Dendritic cell treated with granulocyte-macrophage colony-stimulating factor and Interleukin-4, amounts not matched to agents 40 ng/mL and 50 ng/mL, for 4 days (primary cell): ENCODE measurements around the gene PRMT3.
A peak's percentile ranks its signal among the peaks of the same experiment; 100 is the strongest.
"Not testable (repeated sequence)": the region's sequence is repeated elsewhere in the genome, so short reads cannot be mapped to it uniquely, and the experiment has no call there.

ENCODE experiments used
- H3K27ac Mint-ChIP-seq: one replicate; pipeline ENCODE4 v1.8.0; 2022; ENCODE audit warnings: mild to moderate bottlenecking, mixed read lengths
- H3K27me3 Mint-ChIP-seq: one replicate; pipeline ENCODE4 v1.8.0; 2022; ENCODE audit warnings: mild to moderate bottlenecking, mixed read lengths
- H3K36me3 Mint-ChIP-seq: one replicate; pipeline ENCODE4 v1.8.0; 2022; ENCODE audit warnings: low read depth, mixed read lengths
- H3K4me1 Mint-ChIP-seq: one replicate; pipeline ENCODE4 v1.8.0; 2022; ENCODE audit warnings: low read depth, mixed read lengths
- H3K4me3 Mint-ChIP-seq: one replicate; pipeline ENCODE4 v1.8.0; 2022; ENCODE audit warnings: mild to moderate bottlenecking, moderate library complexity, mixed read lengths
- H3K9me3 Mint-ChIP-seq: one replicate; pipeline ENCODE4 v1.8.0; 2022; ENCODE audit warnings: mixed read lengths
- intact Hi-C: fragments of 100-400 bp; cut with micrococcal nuclease; formaldehyde crosslinking; loops from one replicate; pipeline ENCODE4 v1.15.0; 2022

Gene PRMT3

GRCh38 chr11:20457001-20457799, 69.7 kb downstream of the PRMT3 start:
- H3K27me3 Mint-ChIP-seq: no peaks in the 10 kb centered on the region
- no peaks in the 10 kb centered on the region for H3K9me3 Mint-ChIP-seq
- H3K27ac Mint-ChIP-seq: no peak overlapping the region
- H3K4me3 Mint-ChIP-seq: no peak overlapping the region
- intact Hi-C loops: no loop called here
- peaks cover 6% of the 10 kb centered on the region for H3K4me1 Mint-ChIP-seq
- H3K36me3 Mint-ChIP-seq: peaks cover 9% of the 10 kb centered on the region

- Mint-ChIP-seq H3K27ac (no peak overlapping the region), H3K27me3 (no peaks in the 10 kb centered on the region), H3K4me3 (no peak overlapping the region), H3K4me1 (peaks cover 6% of the 10 kb centered on the region), H3K9me3 (no peaks in the 10 kb centered on the region), H3K36me3 (peaks cover 18% of the 10 kb centered on the region)
- intact Hi-C loops: no loop called here
These were observed 70.6 kb downstream of the PRMT3 start for GRCh38 chr11:20457934-20458680.

- H3K27ac Mint-ChIP-seq: no peak overlapping the region
- H3K36me3 Mint-ChIP-seq: peaks cover 27% of the 10 kb centered on the region
- H3K27me3 Mint-ChIP-seq: no peaks in the 10 kb centered on the region
- H3K4me1 Mint-ChIP-seq: peaks cover 6% of the 10 kb centered on the region
- H3K4me3 Mint-ChIP-seq: no peak overlapping the region
- intact Hi-C loops: no loop called here
- no peaks in the 10 kb centered on the region for H3K9me3 Mint-ChIP-seq
These were observed 71.6 kb downstream of the PRMT3 start for GRCh38 chr11:20458905-20459632.

DNA sequence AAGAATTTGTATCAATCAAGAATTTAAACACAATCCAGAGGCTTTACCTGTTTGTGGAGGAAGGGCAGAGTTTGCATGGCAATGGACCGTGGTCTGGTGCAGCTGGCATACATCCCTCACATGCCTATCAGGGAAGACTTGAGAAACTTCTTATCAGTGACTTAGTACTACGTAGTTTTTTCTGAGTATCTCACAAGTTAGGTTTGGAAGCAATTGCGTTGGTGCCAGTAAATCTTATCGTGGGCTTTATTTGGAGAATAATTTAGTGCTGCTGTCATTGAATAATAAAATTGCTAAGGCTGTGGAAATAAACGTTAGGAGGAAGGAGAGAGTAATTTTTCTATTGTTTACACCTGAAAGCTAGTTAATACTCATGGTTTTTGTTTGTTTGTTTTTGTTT, 72.3 kb downstream of the PRMT3 start:
- intact Hi-C loops: loop anchor here (10.0 kb wide), 1 partner anchor 55 kb away; no protein-coding TSS in a partner anchor
- peaks cover 33% of the 10 kb centered on the region for H3K36me3 Mint-ChIP-seq
- H3K27me3 Mint-ChIP-seq: no peaks in the 10 kb centered on the region
- peaks cover 6% of the 10 kb centered on the region for H3K4me1 Mint-ChIP-seq
- H3K27ac Mint-ChIP-seq: no peak overlapping the region
- H3K4me3 Mint-ChIP-seq: no peak overlapping the region
- no peaks in the 10 kb centered on the region for H3K9me3 Mint-ChIP-seq

GRCh38 chr11:20464518-20464917, 77.0 kb downstream of the PRMT3 start:
- H3K4me1 Mint-ChIP-seq: no peaks in the 10 kb centered on the region
- no peak overlapping the region for H3K27ac Mint-ChIP-seq
- H3K4me3 Mint-ChIP-seq: no peak overlapping the region
- H3K36me3 Mint-ChIP-seq: peaks cover 35% of the 10 kb centered on the region
- no peaks in the 10 kb centered on the region for H3K27me3 Mint-ChIP-seq
- no peaks in the 10 kb centered on the region for H3K9me3 Mint-ChIP-seq
- intact Hi-C loops: loop anchor here (10.0 kb wide), 1 partner anchor 60 kb away; no protein-coding TSS in a partner anchor

DNA sequence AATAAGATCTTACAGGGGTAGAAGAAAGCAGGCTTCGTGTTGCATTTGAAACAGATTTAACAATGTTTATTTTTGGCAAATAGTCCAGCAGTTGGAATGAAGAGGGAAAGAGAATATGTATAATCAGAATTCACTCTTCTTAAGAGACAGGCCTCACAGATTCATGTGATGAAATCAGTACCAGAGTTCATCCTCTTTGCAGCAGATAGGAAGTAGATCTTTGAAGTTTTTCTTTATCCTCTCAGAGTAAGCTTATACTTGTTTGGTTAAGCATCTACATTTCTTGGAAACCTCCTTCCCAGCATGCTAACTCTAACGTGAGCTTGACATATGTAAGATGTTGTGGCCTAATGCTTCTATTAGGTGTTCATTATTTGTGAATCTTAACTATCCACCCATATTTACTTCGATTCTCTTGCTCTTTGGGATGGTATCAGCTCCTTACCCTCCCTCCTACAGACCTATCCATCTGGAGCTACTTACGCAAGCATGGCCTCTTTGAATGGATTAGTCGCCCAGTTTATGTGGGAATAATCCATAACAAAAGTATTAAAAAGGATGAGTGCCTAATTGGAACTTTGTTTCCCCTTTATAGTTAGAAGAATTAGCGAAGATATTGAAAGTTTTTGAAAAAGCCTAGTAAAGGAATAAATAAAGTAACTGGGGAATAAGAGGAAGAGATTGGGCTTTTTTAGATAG, 80.1 kb downstream of the PRMT3 start:
- Mint-ChIP-seq H3K4me3 (no peak overlapping the region), H3K27ac (no peak overlapping the region), H3K9me3 (no peaks in the 10 kb centered on the region)

DNA sequence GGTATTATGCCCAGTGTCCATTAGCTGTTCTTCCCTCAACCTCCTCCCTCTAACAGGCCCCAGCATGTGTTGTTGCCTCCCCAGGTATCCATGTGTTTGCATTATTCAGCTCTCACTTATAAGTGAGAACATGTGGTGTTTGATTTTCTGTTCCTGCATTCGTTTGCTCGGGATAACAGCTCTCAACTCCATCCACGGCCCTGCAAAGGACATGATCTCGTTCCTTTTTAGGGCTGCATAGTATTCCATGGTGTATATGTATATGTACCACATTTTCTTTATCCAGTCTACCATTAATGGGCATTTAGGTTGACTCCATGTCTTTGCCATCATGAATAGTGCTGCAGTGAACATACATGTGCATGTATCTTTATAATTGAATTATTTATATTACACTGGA, 82.8 kb downstream of the PRMT3 start:
- Mint-ChIP-seq H3K9me3 (no peaks in the 10 kb centered on the region), H3K27me3 (no peaks in the 10 kb centered on the region), H3K4me3 (no peak overlapping the region), H3K4me1 (peaks cover 21% of the 10 kb centered on the region), H3K27ac (no peak overlapping the region), H3K36me3 (peaks cover 32% of the 10 kb centered on the region)
- intact Hi-C loops: no loop called here

More for the DNA sequence above, 80.1 kb downstream of the PRMT3 start:
- Mint-ChIP-seq H3K4me1 (no peaks in the 10 kb centered on the region), H3K27me3 (no peaks in the 10 kb centered on the region), H3K36me3 (peaks cover 42% of the 10 kb centered on the region)
- intact Hi-C loops: loop anchor here (10.0 kb wide), 1 partner anchor 63 kb away; no protein-coding TSS in a partner anchor

DNA sequence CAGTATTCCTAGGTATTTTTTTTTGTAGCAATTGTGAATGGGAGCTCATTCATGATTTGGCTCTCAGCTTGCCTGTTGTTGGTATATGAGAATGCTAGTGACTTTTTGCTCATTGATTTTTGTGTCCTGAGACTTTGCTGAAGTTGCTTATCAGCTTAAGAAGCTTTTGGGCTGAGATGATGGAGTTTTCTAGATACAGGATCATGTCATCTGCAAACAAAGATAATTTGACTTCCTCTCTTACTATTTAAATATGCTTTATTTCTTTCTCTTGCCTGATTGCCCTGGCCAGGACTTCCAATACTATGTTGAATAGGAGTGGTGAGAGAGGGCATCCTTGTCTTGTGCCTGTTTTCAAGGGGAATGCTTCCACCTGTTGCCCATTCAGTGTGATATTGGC, 84.4 kb downstream of the PRMT3 start:
- H3K4me3 Mint-ChIP-seq, H3K9me3 Mint-ChIP-seq, intact Hi-C loops, H3K27ac Mint-ChIP-seq, H3K27me3 Mint-ChIP-seq: not testable (repeated sequence)
- Mint-ChIP-seq H3K36me3 (peaks cover 23% of the 10 kb centered on the region), H3K4me1 (peaks cover 24% of the 10 kb centered on the region)

- no peaks in the 10 kb centered on the region for H3K9me3 Mint-ChIP-seq
- peak overlapping the region; percentile 78 for H3K27ac Mint-ChIP-seq
- H3K4me1 Mint-ChIP-seq: peaks cover 27% of the 10 kb centered on the region
- peak overlapping the region; percentile 42 for H3K4me3 Mint-ChIP-seq
- peaks cover 23% of the 10 kb centered on the region for H3K36me3 Mint-ChIP-seq
- H3K27me3 Mint-ChIP-seq: no peaks in the 10 kb centered on the region
- intact Hi-C loops: no loop called here
These were observed 86.8 kb downstream of the PRMT3 start for GRCh38 chr11:20474176-20474881.

GRCh38 chr11:20474882-20475517, 87.5 kb downstream of the PRMT3 start:
- Mint-ChIP-seq H3K4me3 (peak overlapping the region; percentile 13), H3K36me3 (peaks cover 23% of the 10 kb centered on the region), H3K27me3 (no peaks in the 10 kb centered on the region), H3K9me3 (no peaks in the 10 kb centered on the region), H3K4me1 (peaks cover 27% of the 10 kb centered on the region), H3K27ac (peak overlapping the region; percentile 78)
- intact Hi-C loops: no loop called here

GRCh38 chr11:20477418-20478090, 90.0 kb downstream of the PRMT3 start:
- intact Hi-C loops: no loop called here
- H3K4me1 Mint-ChIP-seq: peaks cover 27% of the 10 kb centered on the region
- H3K9me3 Mint-ChIP-seq: no peaks in the 10 kb centered on the region
- H3K36me3 Mint-ChIP-seq: peaks cover 16% of the 10 kb centered on the region
- H3K27me3 Mint-ChIP-seq: no peaks in the 10 kb centered on the region
- H3K27ac Mint-ChIP-seq: peak overlapping the region; percentile 25
- H3K4me3 Mint-ChIP-seq: no peak overlapping the region

- Mint-ChIP-seq H3K27ac (no peak overlapping the region), H3K4me1 (peaks cover 11% of the 10 kb centered on the region), H3K36me3 (peaks cover 10% of the 10 kb centered on the region), H3K4me3 (no peak overlapping the region), H3K9me3 (no peaks in the 10 kb centered on the region), H3K27me3 (no peaks in the 10 kb centered on the region)
- intact Hi-C loops: no loop called here
These were observed 92.0 kb downstream of the PRMT3 start for GRCh38 chr11:20479513-20479912.
